WTC11 (cell line): ENCODE measurements around the gene SMYD4. TPM values are rescaled to one million over a fixed set of nuclear protein-coding genes. Genes with fewer than 3 reads are reported as not detected.

Experiments
- ATAC-seq: fragments of 200-7000 bp; cut with Tn5 transposase; 2 replicates; pipeline ENCODE4 v1.10.0; 2021; ENCODE audit warnings: mild to moderate bottlenecking, moderate library complexity
- CTCF ChIA-PET: fragments of 300-600 bp; sonication (Branson Sonifier 250); formaldehyde crosslinking; loops from one replicate; lab custom pipeline; 2021; ENCODE audit warnings: antibody characterized with exemption; lab: Charles Lee
- POLR2A ChIA-PET: fragments of 350-600 bp; sonication (Branson Sonifier 250); formaldehyde crosslinking; loops from one replicate; lab custom pipeline; 2021; ENCODE audit warnings: antibody characterized with exemption; lab: Charles Lee
- DNase-seq: peaks from one replicate; pipeline ENCODE4 v3.0.0; 2021; ENCODE audit warnings: low spot score
- H3K27ac Mint-ChIP-seq: 2 replicates; pipeline ENCODE4 v1.8.0; 2021; ENCODE audit warnings: mixed read lengths
- H3K27me3 Mint-ChIP-seq: 2 replicates; pipeline ENCODE4 v1.8.0; 2021; ENCODE audit warnings: low read depth, mild to moderate bottlenecking, moderate library complexity, mixed read lengths
- H3K36me3 Mint-ChIP-seq: 2 replicates; pipeline ENCODE4 v1.8.0; 2021; ENCODE audit warnings: mixed read lengths
- H3K4me1 Mint-ChIP-seq: 2 replicates; pipeline ENCODE4 v1.8.0; 2022; ENCODE audit warnings: mixed read lengths
- H3K4me3 Mint-ChIP-seq: 2 replicates; pipeline ENCODE4 v1.8.0; 2021; ENCODE audit warnings: mild to moderate bottlenecking, moderate library complexity, mixed read lengths
- H3K9me3 Mint-ChIP-seq: 2 replicates; pipeline ENCODE4 v1.8.0; 2021; ENCODE audit warnings: mixed read lengths
- ATF1 ChIP-seq: sonication (generic); formaldehyde crosslinking; IDR thresholded peaks from 2 replicates; pipeline ENCODE4 v1.8.1; 2023; ENCODE audit warnings: mild to moderate bottlenecking, moderate library complexity, missing genetic modification reagents
- ATF2 ChIP-seq: sonication (generic); formaldehyde crosslinking; IDR thresholded peaks from 2 replicates; pipeline ENCODE4 v1.8.1; 2022; ENCODE audit warnings: low read depth, missing genetic modification reagents, borderline replicate concordance
- ATF6 ChIP-seq: sonication (generic); formaldehyde crosslinking; IDR thresholded peaks from 2 replicates; pipeline ENCODE4 v1.8.1; 2023; ENCODE audit warnings: mild to moderate bottlenecking, missing genetic modification reagents
- CBFB ChIP-seq: sonication (generic); formaldehyde crosslinking; IDR thresholded peaks from 2 replicates; pipeline ENCODE4 v1.8.1; 2022; ENCODE audit warnings: mild to moderate bottlenecking, low read depth, missing genetic modification reagents
- CREM ChIP-seq: sonication (generic); formaldehyde crosslinking; IDR thresholded peaks from 2 replicates; pipeline ENCODE4 v1.8.1; 2022; ENCODE audit warnings: mild to moderate bottlenecking, missing genetic modification reagents, moderate library complexity
- CTCF ChIP-seq: fragments of 200-600 bp; IDR thresholded peaks from 2 replicates; pipeline ENCODE4 v1.8.0; 2022; ENCODE audit warnings: antibody characterized with exemption
- E2F4 ChIP-seq: sonication (generic); formaldehyde crosslinking; IDR thresholded peaks from 2 replicates; pipeline ENCODE4 v1.8.1; 2022; ENCODE audit warnings: low read depth, mild to moderate bottlenecking, moderate library complexity, missing genetic modification reagents, borderline replicate concordance
- ELF4 ChIP-seq: sonication (generic); formaldehyde crosslinking; IDR thresholded peaks from 2 replicates; pipeline ENCODE4 v1.8.1; 2022; ENCODE audit warnings: low read depth, mild to moderate bottlenecking, moderate library complexity, missing genetic modification reagents
- ERG ChIP-seq: fragments of 250-450 bp; sonication (Bioruptor Pico); IDR thresholded peaks from 2 replicates; pipeline ENCODE4 v1.8.0; 2021; ENCODE audit warnings: mild to moderate bottlenecking
- GRHL2 ChIP-seq: fragments of 250-450 bp; sonication (Bioruptor Pico); IDR thresholded peaks from 2 replicates; pipeline ENCODE4 v1.8.0; 2022; ENCODE audit warnings: mild to moderate bottlenecking, moderate library complexity; ENCODE audit not compliant: insufficient replicate concordance, severe bottlenecking
- IRF2 ChIP-seq: sonication (generic); formaldehyde crosslinking; IDR thresholded peaks from 2 replicates; pipeline ENCODE4 v1.8.0; 2022; ENCODE audit warnings: low read depth, missing genetic modification reagents, borderline replicate concordance
- NR1H2 ChIP-seq: sonication (generic); formaldehyde crosslinking; IDR thresholded peaks from 2 replicates; pipeline ENCODE4 v1.9.0; 2021; ENCODE audit warnings: mild to moderate bottlenecking, moderate library complexity, missing genetic modification reagents
- PRRX2 ChIP-seq: fragments of 250-450 bp; sonication (Bioruptor Pico); IDR thresholded peaks from 2 replicates; pipeline ENCODE4 v1.8.0; 2021; ENCODE audit warnings: mild to moderate bottlenecking
- ZBTB43 ChIP-seq: sonication (generic); formaldehyde crosslinking; IDR thresholded peaks from 2 replicates; pipeline ENCODE4 v1.8.1; 2023; ENCODE audit warnings: mild to moderate bottlenecking, missing genetic modification reagents
- ZMAT4 ChIP-seq: fragments of 250-450 bp; sonication (Bioruptor Pico); IDR thresholded peaks from 2 replicates; pipeline ENCODE4 v1.9.0; 2021; ENCODE audit warnings: mild to moderate bottlenecking
- ZNF121 ChIP-seq: sonication (generic); formaldehyde crosslinking; IDR thresholded peaks from 2 replicates; pipeline ENCODE4 v1.8.0; 2023; ENCODE audit warnings: missing genetic modification reagents
- ZNF416 ChIP-seq: fragments of 250-450 bp; sonication (Bioruptor Pico); IDR thresholded peaks from 2 replicates; pipeline ENCODE4 v1.9.0; 2021; ENCODE audit warnings: mild to moderate bottlenecking, inconsistent platforms
- ZNF425 ChIP-seq: fragments of 250-450 bp; sonication (Bioruptor Pico); conservative IDR thresholded peaks from 2 replicates; pipeline ENCODE4 v1.9.0; 2021; ENCODE audit warnings: mild to moderate bottlenecking
- total RNA-seq: library from RNA; stranded (reverse); gene quantifications from 3 replicates; pipeline ENCODE4 v1.2.3, GENCODE V29; 2021

SMYD4 gene
- total RNA-seq, 1 experiment from 2014 or later: 24.1 TPM

GRCh38 chr17:1807890-1808289, 21.8 kb downstream of the SMYD4 start:
- no peak for TF ChIP-seq CBFB (CRISPR knock-in tag)
- no peak for TF ChIP-seq ZNF121 (CRISPR knock-in tag)
- no peak for TF ChIP-seq IRF2 (CRISPR knock-in tag)
- TF ChIP-seq NR1H2: no peak
- TF ChIP-seq ERG (CRISPR knock-in tag): no peak
- TF ChIP-seq ZBTB43 (CRISPR knock-in tag): no peak
- TF ChIP-seq ATF1 (CRISPR knock-in tag): no peak
- no peak for TF ChIP-seq ZNF425
- no peak for TF ChIP-seq ZNF416 (CRISPR knock-in tag)
- TF ChIP-seq, all 79 proteins: peak for 0
- Mint-ChIP-seq H3K9me3 (no peaks in the 10 kb centered on the region), H3K4me3 (no peak overlapping the region), H3K27ac (no peak overlapping the region), H3K27me3 (no peaks in the 10 kb centered on the region), H3K36me3 (peaks cover 40% of the 10 kb centered on the region), H3K4me1 (no peaks in the 10 kb centered on the region)
- POLR2A ChIA-PET: no interaction called here
- CTCF ChIA-PET: no interaction called here
- ATAC-seq (no peak), DNase-seq (no peak)

GRCh38 chr17:1803280-1803679, 26.4 kb downstream of the SMYD4 start:
- TF ChIP-seq CREM (CRISPR knock-in tag) (no peak), E2F4 (CRISPR knock-in tag) (no peak), ATF2 (CRISPR knock-in tag) (no peak), ELF4 (no peak), ZMAT4 (CRISPR knock-in tag) (no peak), PRRX2 (CRISPR knock-in tag) (no peak), CTCF (no peak), ATF6 (CRISPR knock-in tag) (no peak), GRHL2 (CRISPR knock-in tag) (no peak)
- Mint-ChIP-seq H3K27me3 (no peaks in the 10 kb centered on the region), H3K36me3 (peaks cover 50% of the 10 kb centered on the region), H3K27ac (peak overlapping the region; percentile 57; the same call in 1 of the 2 replicates), H3K9me3 (no peaks in the 10 kb centered on the region), H3K4me1 (no peaks in the 10 kb centered on the region), H3K4me3 (no peak overlapping the region)
- ATAC-seq: no peak
- ChIA-PET POLR2A (no interaction called here), CTCF (interaction anchor here (1.0 kb wide), 1 partner anchor 82 kb away, joined by 3 read pairs; no protein-coding TSS in a partner anchor)
- no peak for DNase-seq
